MM.1S (cell line): ENCODE data around the gene PELI1.

Experiments
- CTCF ChIP-seq: fragments of 300-600 bp; sonication (generic); IDR thresholded peaks from 2 replicates; pipeline ENCODE4 v1.5.1; 2016; ENCODE audit warnings: antibody characterized with exemption, low read length, mixed read lengths
- EZH2 ChIP-seq: fragments of 300-600 bp; sonication (generic); optimal IDR thresholded peaks from 2 replicates; pipeline ENCODE3; 2017; ENCODE audit warnings: low read depth, mild to moderate bottlenecking, antibody characterized with exemption, low read length, mixed read lengths

GRCh38 chr2:64111426-64111825 lies 32.8 kb downstream of the PELI1 start:
- no peak for TF ChIP-seq CTCF
- no peak for TF ChIP-seq EZH2
